HEK293 (cell line): Measurements from ENCODE around the gene HSD11B1.

Experiments used
- CTCF ChIA-PET: fragments of 350-600 bp; formaldehyde crosslinking; extraction: SDS; loops from one replicate; lab custom pipeline; 2021; ENCODE audit warnings: antibody characterized with exemption; lab: Yijun Ruan, JAX
- POLR2A ChIA-PET: fragments of 300-600 bp; formaldehyde crosslinking; extraction: SDS; loops from one replicate; lab custom pipeline; 2020; ENCODE audit warnings: antibody characterized with exemption, inconsistent platforms; lab: Yijun Ruan, JAX
- H3K27ac ChIP-seq: fragments of 200-500 bp; sonication (Bioruptor generic); 2 replicates; pipeline ENCODE4 v1.5.1; 2014; ENCODE audit warnings: low read depth, low read length, control low read depth, inconsistent platforms; ENCODE audit errors: extremely low read depth
- H3K36me3 ChIP-seq, 2 experiments: fragments of 200-500 bp in 1 of 2; sonication (Bioruptor generic) in 1 of 2; 1 replicate in 1 of 2; 2 replicates in 1 of 2; pipeline ENCODE4 v1.5.1; 2014 to 2017; ENCODE audit warnings: inconsistent platforms in 2 of 2, low read length in 2 of 2; ENCODE audit not compliant: control insufficient read depth in 2 of 2, insufficient read depth in 1 of 2
- H3K4me1 ChIP-seq: fragments of 200-500 bp; sonication (Bioruptor generic); 2 replicates; pipeline ENCODE4 v1.5.1; 2014; ENCODE audit warnings: mild to moderate bottlenecking, low read length, inconsistent platforms; ENCODE audit not compliant: control insufficient read depth, insufficient read depth
- H3K4me3 ChIP-seq: 2 replicates; pipeline ENCODE4 v1.5.1; 2011; ENCODE audit warnings: low read depth, mild to moderate bottlenecking, control low read depth, low read length, moderate library complexity
- H3K9me3 ChIP-seq: fragments of 200-500 bp; sonication (Bioruptor generic); 2 replicates; pipeline ENCODE4 v1.5.1; 2014; ENCODE audit warnings: low read depth, low read length, inconsistent platforms; ENCODE audit not compliant: control insufficient read depth, insufficient read depth
- FEZF1 ChIP-seq: fragments of 450-650 bp; formaldehyde crosslinking; IDR thresholded peaks from 2 replicates; pipeline ENCODE4 v1.5.1; 2016; ENCODE audit warnings: missing biosample characterization, missing genetic modification characterization
- GFI1B ChIP-seq: fragments of 450-650 bp; formaldehyde crosslinking; IDR thresholded peaks from 2 replicates; pipeline ENCODE4 v1.5.1; 2016; ENCODE audit warnings: missing biosample characterization, missing genetic modification characterization
- GLI2 ChIP-seq: fragments of 450-650 bp; formaldehyde crosslinking; IDR thresholded peaks from 2 replicates; pipeline ENCODE4; 2017; ENCODE audit warnings: missing biosample characterization, missing genetic modification characterization, low read depth, borderline replicate concordance
- IKZF3 ChIP-seq: fragments of 450-650 bp; IDR thresholded peaks from 2 replicates; pipeline ENCODE4 v1.5.0; 2018; ENCODE audit warnings: missing biosample characterization, mild to moderate bottlenecking, missing genetic modification characterization, moderate library complexity
- KLF1 ChIP-seq: fragments of 450-650 bp; formaldehyde crosslinking; IDR thresholded peaks from 2 replicates; pipeline ENCODE4 v1.5.1; 2016; ENCODE audit warnings: missing biosample characterization, missing genetic modification characterization
- KLF16 ChIP-seq: fragments of 450-650 bp; formaldehyde crosslinking; IDR thresholded peaks from 2 replicates; pipeline ENCODE4 v1.5.1; 2017; ENCODE audit warnings: missing biosample characterization, missing genetic modification characterization
- SP3 ChIP-seq: fragments of 450-650 bp; formaldehyde crosslinking; IDR thresholded peaks from 2 replicates; pipeline ENCODE4 v1.5.1; 2016; ENCODE audit warnings: missing biosample characterization, missing genetic modification characterization
- TRIM28 ChIP-seq: IDR thresholded peaks from 2 replicates; pipeline ENCODE4 v1.6.1; 2011; ENCODE audit warnings: low read length, control low read depth, borderline replicate concordance
- YY1 ChIP-seq: fragments of 450-650 bp; formaldehyde crosslinking; IDR thresholded peaks from 2 replicates; pipeline ENCODE4 v1.5.1; 2018; ENCODE audit warnings: missing biosample characterization, missing genetic modification characterization
- ZBTB44 ChIP-seq: fragments of 450-650 bp; IDR thresholded peaks from 2 replicates; pipeline ENCODE4 v1.5.1; 2018; ENCODE audit warnings: missing biosample characterization, mild to moderate bottlenecking, missing genetic modification characterization
- ZBTB8A ChIP-seq: fragments of 450-650 bp; formaldehyde crosslinking; IDR thresholded peaks from 2 replicates; pipeline ENCODE4 v1.5.1; 2016; ENCODE audit warnings: missing biosample characterization, missing genetic modification characterization
- ZNF394 ChIP-seq: fragments of 450-650 bp; formaldehyde crosslinking; IDR thresholded peaks from 2 replicates; pipeline ENCODE4 v1.5.1; 2016; ENCODE audit warnings: missing biosample characterization, missing genetic modification characterization, mild to moderate bottlenecking, moderate library complexity, borderline replicate concordance
- ZNF501 ChIP-seq: fragments of 450-650 bp; formaldehyde crosslinking; IDR thresholded peaks from 2 replicates; pipeline ENCODE4 v1.5.1; 2016; ENCODE audit warnings: missing biosample characterization, missing genetic modification characterization
- ZNF654 ChIP-seq: fragments of 450-650 bp; formaldehyde crosslinking; IDR thresholded peaks from 2 replicates; pipeline ENCODE4 v1.5.1; 2016; ENCODE audit warnings: low read depth, missing biosample characterization, missing genetic modification characterization
- ZNF830 ChIP-seq: fragments of 450-650 bp; IDR thresholded peaks from 2 replicates; pipeline ENCODE4 v1.5.0; 2018; ENCODE audit warnings: missing biosample characterization, missing genetic modification characterization, low read depth, mild to moderate bottlenecking, moderate library complexity
- ZNF843 ChIP-seq: fragments of 450-650 bp; formaldehyde crosslinking; IDR thresholded peaks from 2 replicates; pipeline ENCODE4 v1.5.1; 2016; ENCODE audit warnings: missing biosample characterization, missing genetic modification characterization
- TF ChIP-seq, protein P1 (sequence below): fragments of 450-650 bp; formaldehyde crosslinking; IDR thresholded peaks from 2 replicates; pipeline ENCODE4 v1.5.1; 2016; ENCODE audit warnings: missing biosample characterization, missing genetic modification characterization
- TF ChIP-seq, protein P2 (sequence below): fragments of 450-650 bp; formaldehyde crosslinking; conservative IDR thresholded peaks from 2 replicates; pipeline ENCODE4 v1.5.1; 2016; ENCODE audit warnings: low read depth, missing biosample characterization, missing genetic modification characterization
- TF ChIP-seq, protein P3 (sequence below): fragments of 450-650 bp; formaldehyde crosslinking; IDR thresholded peaks from 2 replicates; pipeline ENCODE4 v1.5.1; 2016; ENCODE audit warnings: missing biosample characterization, missing genetic modification characterization
- TF ChIP-seq, protein P4 (sequence below): fragments of 450-650 bp; formaldehyde crosslinking; IDR thresholded peaks from 2 replicates; pipeline ENCODE4 v1.5.1; 2016; ENCODE audit warnings: missing biosample characterization, missing genetic modification characterization

The HSD11B1 gene

DNA sequence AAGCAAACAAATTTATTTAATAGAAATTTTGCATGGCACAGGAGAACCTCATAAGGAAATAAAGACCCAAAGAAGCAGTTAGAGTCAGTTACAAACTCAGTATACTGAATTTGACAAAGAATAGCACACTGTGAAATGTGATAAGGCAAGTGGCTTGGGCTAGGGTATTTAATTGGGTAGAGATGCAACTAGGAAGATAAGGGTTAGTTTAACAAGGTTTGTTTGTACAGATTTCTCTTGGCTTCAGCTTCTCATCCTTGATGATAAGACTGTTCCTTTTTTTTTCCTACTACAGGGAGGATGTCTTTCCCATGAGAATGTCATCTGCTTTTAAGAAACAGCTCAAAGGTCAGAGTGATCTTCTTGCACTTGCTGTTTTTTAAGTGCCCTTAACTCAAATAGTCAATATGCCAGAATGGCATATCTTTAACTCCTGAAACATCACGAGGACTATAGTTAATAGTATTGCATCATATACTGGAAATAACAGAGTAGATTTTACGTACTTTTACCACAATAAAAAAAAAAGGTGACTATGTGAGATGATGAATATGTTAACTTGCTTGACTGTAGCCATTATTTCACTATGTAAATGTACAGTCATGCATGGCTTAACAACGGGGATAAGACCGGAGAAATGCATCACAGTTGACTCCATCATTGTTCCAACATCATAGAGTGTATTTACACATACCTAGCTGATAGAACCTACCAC lies 42.0 kb downstream of the HSD11B1 start:
- POLR2A ChIA-PET, result no interaction called here

DNA sequence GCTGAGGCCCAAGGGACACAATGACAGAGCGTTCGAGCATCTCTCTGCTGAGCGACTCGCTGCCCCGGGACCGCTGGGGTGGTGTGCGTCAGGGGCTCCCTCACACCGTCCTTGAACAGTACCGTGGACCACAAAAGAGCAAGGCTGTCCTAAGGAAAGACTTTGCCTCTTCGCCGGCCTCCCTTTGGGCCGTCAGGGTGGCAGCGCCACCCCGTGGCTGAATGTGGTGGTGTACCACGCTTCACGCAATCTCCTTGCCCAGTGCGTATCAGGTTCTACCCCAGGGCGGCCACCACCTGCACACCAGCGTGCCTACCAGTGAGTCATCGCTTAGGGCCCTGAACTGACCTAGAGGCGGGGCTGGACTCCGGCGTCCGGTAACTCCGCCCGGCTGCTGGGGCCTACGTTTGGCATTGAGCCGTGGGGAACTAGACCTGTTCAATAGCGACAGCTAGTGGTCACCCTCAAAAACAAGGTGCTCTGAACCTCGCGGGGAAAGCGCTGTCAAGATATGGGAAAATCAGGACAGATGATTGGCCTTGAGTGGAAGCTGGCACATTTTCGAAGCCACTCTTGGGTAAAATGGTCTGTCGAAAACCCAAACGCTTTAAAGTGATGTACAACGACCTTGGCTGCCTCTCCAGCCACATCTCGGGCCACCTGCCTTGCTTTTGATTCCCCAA lies 43.1 kb downstream of the HSD11B1 start:
- H3K36me3 ChIP-seq, result no peaks in the 10 kb centered on the region
- ChIA-PET POLR2A (interaction anchor here (0.5 to 2.6 kb wide), 3 partner anchors 36 to 98 kb away, joined by 3 to 9 read pairs (median 4); partner anchors contain the start of gene C1orf74), CTCF (interaction anchor here (0.6 to 2.7 kb wide), 44 partner anchors 8 to 399 kb away, joined by 3 to 28 read pairs (median 4); partner anchors contain the start of genes C1orf74, IRF6 and TRAF3IP3)
- no peak overlapping the region for H3K4me3 ChIP-seq
- no peaks in the 10 kb centered on the region for H3K9me3 ChIP-seq
- H3K4me1 ChIP-seq, result peaks cover 6% of the 10 kb centered on the region; the same call in 1 of the 2 replicates
- H3K27ac ChIP-seq, result no peak overlapping the region
- TF ChIP-seq ZNF843 (tag by site-specific recombination), result peak; percentile 63; the same call in 1 of the 2 replicates
- TF ChIP-seq ZBTB44 (tag by site-specific recombination), result peak; percentile 37; the same call in 1 of the 2 replicates
- peak; percentile 70; the same call in 1 of the 2 replicates for TF ChIP-seq KLF1
- TF ChIP-seq TRIM28, result peak; percentile 91
- TF ChIP-seq KLF16 (tag by site-specific recombination), result peak; percentile 40; the same call in 1 of the 2 replicates
- peak; percentile 86 for TF ChIP-seq ZNF654 (tag by site-specific recombination)
- TF ChIP-seq, protein P1, sequence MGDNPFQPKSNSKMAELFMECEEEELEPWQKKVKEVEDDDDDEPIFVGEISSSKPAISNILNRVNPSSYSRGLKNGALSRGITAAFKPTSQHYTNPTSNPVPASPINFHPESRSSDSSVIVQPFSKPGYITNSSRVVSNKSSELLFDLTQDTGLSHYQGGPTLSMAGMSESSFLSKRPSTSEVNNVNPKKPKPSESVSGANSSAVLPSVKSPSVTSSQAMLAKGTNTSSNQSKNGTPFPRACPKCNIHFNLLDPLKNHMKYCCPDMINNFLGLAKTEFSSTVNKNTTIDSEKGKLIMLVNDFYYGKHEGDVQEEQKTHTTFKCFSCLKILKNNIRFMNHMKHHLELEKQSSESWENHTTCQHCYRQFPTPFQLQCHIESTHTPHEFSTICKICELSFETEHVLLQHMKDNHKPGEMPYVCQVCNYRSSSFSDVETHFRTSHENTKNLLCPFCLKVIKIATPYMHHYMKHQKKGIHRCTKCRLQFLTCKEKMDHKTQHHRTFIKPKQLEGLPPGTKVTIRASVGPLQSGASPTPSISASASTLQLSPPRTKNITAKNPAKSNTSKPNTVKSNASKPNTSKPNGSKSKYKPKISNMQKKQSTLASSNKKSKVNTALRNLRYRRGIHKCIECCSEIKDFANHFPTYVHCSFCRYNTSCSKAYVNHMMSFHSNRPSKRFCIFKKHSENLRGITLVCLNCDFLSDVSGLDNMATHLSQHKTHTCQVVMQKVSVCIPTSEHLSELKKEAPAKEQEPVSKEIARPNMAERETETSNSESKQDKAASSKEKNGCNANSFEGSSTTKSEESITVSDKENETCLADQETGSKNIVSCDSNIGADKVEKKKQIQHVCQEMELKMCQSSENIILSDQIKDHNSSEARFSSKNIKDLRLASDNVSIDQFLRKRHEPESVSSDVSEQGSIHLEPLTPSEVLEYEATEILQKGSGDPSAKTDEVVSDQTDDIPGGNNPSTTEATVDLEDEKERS (tag by site-specific recombination), result peak; percentile 11; the same call in 1 of the 2 replicates
- TF ChIP-seq SP3 (tag by site-specific recombination), result peak; percentile 73
- no peak for TF ChIP-seq ZNF830
- peak; percentile 60; the same call in 1 of the 2 replicates for TF ChIP-seq ZNF394
- no peak for TF ChIP-seq IKZF3 (tag by site-specific recombination)
- TF ChIP-seq, protein P2, sequence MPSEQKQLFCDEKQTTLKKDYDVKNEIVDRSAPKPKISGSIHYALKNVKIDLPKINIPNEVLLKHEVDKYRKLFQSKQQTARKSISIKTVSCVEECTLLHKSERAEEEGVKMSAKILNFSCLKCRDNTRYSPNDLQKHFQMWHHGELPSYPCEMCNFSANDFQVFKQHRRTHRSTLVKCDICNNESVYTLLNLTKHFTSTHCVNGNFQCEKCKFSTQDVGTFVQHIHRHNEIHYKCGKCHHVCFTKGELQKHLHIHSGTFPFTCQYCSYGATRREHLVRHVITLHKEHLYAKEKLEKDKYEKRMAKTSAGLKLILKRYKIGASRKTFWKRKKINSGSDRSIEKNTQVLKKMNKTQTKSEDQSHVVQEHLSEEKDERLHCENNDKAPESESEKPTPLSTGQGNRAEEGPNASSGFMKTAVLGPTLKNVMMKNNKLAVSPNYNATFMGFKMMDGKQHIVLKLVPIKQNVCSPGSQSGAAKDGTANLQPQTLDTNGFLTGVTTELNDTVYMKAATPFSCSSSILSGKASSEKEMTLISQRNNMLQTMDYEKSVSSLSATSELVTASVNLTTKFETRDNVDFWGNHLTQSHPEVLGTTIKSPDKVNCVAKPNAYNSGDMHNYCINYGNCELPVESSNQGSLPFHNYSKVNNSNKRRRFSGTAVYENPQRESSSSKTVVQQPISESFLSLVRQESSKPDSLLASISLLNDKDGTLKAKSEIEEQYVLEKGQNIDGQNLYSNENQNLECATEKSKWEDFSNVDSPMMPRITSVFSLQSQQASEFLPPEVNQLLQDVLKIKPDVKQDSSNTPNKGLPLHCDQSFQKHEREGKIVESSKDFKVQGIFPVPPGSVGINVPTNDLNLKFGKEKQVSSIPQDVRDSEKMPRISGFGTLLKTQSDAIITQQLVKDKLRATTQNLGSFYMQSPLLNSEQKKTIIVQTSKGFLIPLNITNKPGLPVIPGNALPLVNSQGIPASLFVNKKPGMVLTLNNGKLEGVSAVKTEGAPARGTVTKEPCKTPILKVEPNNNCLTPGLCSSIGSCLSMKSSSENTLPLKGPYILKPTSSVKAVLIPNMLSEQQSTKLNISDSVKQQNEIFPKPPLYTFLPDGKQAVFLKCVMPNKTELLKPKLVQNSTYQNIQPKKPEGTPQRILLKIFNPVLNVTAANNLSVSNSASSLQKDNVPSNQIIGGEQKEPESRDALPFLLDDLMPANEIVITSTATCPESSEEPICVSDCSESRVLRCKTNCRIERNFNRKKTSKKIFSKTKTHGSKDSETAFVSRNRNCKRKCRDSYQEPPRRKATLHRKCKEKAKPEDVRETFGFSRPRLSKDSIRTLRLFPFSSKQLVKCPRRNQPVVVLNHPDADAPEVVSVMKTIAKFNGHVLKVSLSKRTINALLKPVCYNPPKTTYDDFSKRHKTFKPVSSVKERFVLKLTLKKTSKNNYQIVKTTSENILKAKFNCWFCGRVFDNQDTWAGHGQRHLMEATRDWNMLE (tag by site-specific recombination), result peak; percentile 50
- peak; percentile 91; the same call in 1 of the 2 replicates for TF ChIP-seq ZNF501
- TF ChIP-seq, protein P3, sequence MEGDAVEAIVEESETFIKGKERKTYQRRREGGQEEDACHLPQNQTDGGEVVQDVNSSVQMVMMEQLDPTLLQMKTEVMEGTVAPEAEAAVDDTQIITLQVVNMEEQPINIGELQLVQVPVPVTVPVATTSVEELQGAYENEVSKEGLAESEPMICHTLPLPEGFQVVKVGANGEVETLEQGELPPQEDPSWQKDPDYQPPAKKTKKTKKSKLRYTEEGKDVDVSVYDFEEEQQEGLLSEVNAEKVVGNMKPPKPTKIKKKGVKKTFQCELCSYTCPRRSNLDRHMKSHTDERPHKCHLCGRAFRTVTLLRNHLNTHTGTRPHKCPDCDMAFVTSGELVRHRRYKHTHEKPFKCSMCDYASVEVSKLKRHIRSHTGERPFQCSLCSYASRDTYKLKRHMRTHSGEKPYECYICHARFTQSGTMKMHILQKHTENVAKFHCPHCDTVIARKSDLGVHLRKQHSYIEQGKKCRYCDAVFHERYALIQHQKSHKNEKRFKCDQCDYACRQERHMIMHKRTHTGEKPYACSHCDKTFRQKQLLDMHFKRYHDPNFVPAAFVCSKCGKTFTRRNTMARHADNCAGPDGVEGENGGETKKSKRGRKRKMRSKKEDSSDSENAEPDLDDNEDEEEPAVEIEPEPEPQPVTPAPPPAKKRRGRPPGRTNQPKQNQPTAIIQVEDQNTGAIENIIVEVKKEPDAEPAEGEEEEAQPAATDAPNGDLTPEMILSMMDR (tag by site-specific recombination), result peak; percentile 98
- TF ChIP-seq YY1 (tag by site-specific recombination), result no peak
- TF ChIP-seq ZBTB8A (tag by site-specific recombination), result peak; percentile 46
- peak; percentile 88 for TF ChIP-seq FEZF1 (tag by site-specific recombination)
- TF ChIP-seq GFI1B (tag by site-specific recombination), result 0 out of 2 replicates have a peak, but pooled peaks have one; percentile 4

More for the DNA sequence above, 42.0 kb downstream of the HSD11B1 start:
- Histone ChIP-seq H3K4me1 (peaks cover 6% of the 10 kb centered on the region; the same call in 1 of the 2 replicates), H3K9me3 (no peaks in the 10 kb centered on the region), H3K4me3 (no peak overlapping the region), H3K36me3 (no peaks in the 10 kb centered on the region), H3K27ac (no peak overlapping the region)
- CTCF ChIA-PET, result interaction anchor here (0.6 to 2.7 kb wide), 12 partner anchors 9 to 249 kb away, joined by 3 to 28 read pairs (median 4); no protein-coding TSS in a partner anchor
- TF ChIP-seq, protein P4, sequence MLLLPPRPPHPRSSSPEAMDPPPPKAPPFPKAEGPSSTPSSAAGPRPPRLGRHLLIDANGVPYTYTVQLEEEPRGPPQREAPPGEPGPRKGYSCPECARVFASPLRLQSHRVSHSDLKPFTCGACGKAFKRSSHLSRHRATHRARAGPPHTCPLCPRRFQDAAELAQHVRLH (tag by site-specific recombination), result peak; percentile 36; the same call in 1 of the 2 replicates
- TF ChIP-seq GLI2 (tag by site-specific recombination) (no peak), FEZF1 (tag by site-specific recombination) (peak; percentile 30; the same call in 1 of the 2 replicates)
